Measurements from ENCODE around the gene PAGR1. TPM values are rescaled to one million over a fixed set of nuclear protein-coding genes. Genes with fewer than 3 reads are reported as not detected.

PAGR1 gene
- total RNA-seq, 2 donors from 2014 or later, result 15.2 to 16.3 TPM

DNA sequence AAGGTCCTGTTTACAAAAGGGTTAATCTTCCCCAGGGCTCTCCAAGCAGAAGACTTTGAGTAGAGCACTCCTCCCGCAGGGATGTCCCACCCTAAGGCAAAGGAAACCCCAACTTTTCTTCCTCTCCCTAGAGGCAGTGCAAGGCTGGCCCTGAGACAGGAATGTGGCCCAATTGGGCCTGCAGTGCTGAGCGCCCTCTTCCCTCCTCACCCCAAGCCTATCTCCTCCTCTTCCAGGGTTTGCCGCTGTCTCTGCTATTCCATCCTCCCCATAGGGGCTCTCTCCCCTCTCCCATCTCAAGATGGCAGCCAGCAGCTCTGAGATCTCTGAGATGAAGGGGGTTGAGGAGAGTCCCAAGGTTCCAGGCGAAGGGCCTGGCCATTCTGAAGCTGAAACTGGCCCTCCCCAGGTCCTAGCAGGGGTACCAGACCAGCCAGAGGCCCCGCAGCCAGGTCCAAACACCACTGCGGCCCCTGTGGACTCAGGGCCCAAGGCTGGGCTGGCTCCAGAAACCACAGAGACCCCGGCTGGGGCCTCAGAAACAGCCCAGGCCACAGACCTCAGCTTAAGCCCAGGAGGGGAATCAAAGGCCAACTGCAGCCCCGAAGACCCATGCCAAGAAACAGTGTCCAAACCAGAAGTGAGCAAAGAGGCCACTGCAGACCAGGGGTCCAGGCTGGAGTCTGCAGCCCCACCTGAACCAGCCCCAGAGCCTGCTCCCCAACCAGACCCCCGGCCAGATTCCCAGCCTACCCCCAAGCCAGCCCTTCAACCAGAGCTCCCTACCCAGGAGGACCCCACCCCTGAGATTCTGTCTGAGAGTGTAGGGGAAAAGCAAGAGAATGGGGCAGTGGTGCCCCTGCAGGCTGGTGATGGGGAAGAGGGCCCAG, 3.0 kb upstream of the PAGR1 start:
- H3K36me3 Mint-ChIP-seq (ENCODE audit: low read depth), result peaks cover 4% of the 10 kb centered on the region
- no peak for DNase-seq
- peak overlapping the region; percentile 49 for H3K27ac Mint-ChIP-seq
- peak overlapping the region; percentile 93 for H3K4me3 Mint-ChIP-seq
- no peaks in the 10 kb centered on the region for H3K9me3 ChIP-seq (ENCODE audit: control insufficient read depth, low read length, poor library complexity, severe bottlenecking)
- H3K4me1 Mint-ChIP-seq, result peaks cover 52% of the 10 kb centered on the region
- no peak for ATAC-seq
- H3K27me3 Mint-ChIP-seq, result no peaks in the 10 kb centered on the region

DNA sequence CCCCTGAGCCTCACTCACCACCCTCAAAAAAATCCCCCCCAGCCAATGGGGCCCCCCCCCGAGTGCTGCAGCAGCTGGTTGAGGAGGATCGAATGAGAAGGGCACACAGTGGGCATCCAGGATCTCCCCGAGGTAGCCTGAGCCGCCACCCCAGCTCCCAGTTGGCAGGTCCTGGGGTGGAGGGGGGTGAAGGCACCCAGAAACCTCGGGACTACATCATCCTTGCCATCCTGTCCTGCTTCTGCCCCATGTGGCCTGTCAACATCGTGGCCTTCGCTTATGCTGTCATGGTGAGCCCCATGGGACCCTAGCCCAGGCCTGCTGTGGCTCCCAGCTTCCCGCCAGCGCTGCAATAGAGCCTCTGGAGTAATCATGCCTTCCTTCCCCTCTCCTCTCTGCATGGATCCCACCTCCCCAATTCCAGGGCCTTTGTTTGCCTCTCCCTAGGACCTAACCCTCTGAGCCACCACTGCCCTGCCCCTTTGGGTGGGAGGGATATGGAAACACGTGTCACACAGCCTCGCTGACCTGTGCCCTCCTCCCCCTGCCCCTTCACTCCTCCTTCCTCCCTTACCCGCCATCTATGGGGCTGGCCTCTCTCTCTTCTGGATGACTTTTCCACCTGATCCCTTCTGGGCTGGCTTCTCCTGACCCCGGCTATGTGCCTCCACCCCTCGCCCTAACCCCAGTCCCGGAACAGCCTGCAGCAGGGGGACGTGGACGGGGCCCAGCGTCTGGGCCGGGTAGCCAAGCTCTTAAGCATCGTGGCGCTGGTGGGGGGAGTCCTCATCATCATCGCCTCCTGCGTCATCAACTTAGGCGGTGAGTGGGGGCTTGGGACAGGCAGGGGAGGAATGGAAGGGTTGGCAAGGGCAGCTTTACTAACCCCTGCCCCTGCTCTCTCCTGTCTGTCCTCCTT, 2.0 kb upstream of the PAGR1 start:
- Mint-ChIP-seq H3K27me3 (no peaks in the 10 kb centered on the region), H3K4me3 (peak overlapping the region; percentile 98), H3K4me1 (peaks cover 49% of the 10 kb centered on the region), H3K27ac (peak overlapping the region; percentile 96), H3K36me3 (ENCODE audit: low read depth) (peaks cover 2% of the 10 kb centered on the region)
- H3K9me3 ChIP-seq (ENCODE audit: control insufficient read depth, low read length, poor library complexity, severe bottlenecking), result no peaks in the 10 kb centered on the region
- no peak for ATAC-seq
- no peak for DNase-seq

DNA sequence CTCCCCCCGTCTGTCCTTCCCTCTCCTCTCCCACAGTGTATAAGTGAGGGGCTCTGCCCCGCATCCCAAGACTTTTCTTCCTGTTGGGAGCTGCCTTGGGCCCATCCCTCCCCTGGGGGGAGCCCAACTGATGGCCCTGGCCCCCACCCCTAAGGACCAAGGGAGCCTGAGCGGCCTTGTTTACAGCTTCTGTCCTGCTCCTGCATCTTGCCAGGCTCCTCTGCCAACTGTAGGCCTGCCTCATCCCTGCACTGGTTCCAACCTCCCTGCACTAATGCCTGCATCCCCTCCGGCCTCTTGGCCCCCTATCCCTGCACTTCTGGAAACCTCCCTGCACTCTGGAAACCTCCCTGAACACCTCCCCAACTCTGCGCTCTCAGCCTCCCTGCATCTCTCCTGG, 1.4 kb upstream of the PAGR1 start:
- Mint-ChIP-seq H3K36me3 (ENCODE audit: low read depth) (peaks cover 4% of the 10 kb centered on the region), H3K4me1 (peaks cover 53% of the 10 kb centered on the region)
- DNase-seq, result no peak

DNA sequence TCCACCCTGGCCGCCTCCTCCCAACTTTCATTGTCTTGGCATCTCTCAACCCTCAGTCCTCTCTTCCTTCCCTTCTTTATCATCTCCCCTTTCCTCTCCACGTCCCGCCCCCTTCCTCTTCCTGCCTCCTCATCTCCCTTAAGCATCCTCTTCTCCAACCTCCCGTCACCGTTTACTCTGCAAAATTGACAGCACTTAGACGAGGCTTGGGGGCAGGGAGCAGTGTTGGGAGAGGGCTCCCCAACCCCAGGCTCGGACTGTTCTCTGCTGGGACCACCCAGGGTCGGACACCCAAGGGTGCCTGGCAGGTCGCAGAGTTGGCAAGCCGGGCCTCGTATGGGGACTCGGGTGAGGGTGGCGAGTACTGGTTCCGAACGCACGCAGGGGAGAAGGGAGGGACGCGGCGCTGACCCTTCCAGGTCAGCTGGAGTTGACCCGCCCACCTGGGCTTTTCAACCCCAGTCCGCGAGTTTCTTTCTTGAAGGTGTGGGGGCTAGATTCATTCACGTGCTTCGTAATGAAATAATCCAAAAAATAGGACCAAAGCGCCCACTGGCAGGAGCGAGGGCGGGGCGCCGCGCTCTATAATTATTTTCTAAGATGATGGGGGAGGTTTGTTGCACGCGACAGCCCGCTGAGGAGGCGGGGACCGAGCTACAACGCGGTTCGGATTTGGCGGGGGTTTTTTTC, 775 bp upstream of the PAGR1 start:
- Mint-ChIP-seq H3K4me3 (peak overlapping the region; percentile 98), H3K4me1 (peaks cover 55% of the 10 kb centered on the region), H3K27me3 (no peaks in the 10 kb centered on the region), H3K36me3 (ENCODE audit: low read depth) (peaks cover 4% of the 10 kb centered on the region), H3K27ac (peak overlapping the region; percentile 96)
- no peaks in the 10 kb centered on the region for H3K9me3 ChIP-seq (ENCODE audit: control insufficient read depth, low read length, poor library complexity, severe bottlenecking)
- ATAC-seq (peak; percentile 29), DNase-seq (peak in 1 of 3 donors; percentile 57)

More for the DNA sequence above, 1.4 kb upstream of the PAGR1 start:
- H3K27ac Mint-ChIP-seq, result peak overlapping the region; percentile 96
- H3K4me3 Mint-ChIP-seq, result peak overlapping the region; percentile 98
- H3K9me3 ChIP-seq (ENCODE audit: control insufficient read depth, low read length, poor library complexity, severe bottlenecking), result no peaks in the 10 kb centered on the region
- ATAC-seq, result no peak
- H3K27me3 Mint-ChIP-seq, result no peaks in the 10 kb centered on the region

DNA sequence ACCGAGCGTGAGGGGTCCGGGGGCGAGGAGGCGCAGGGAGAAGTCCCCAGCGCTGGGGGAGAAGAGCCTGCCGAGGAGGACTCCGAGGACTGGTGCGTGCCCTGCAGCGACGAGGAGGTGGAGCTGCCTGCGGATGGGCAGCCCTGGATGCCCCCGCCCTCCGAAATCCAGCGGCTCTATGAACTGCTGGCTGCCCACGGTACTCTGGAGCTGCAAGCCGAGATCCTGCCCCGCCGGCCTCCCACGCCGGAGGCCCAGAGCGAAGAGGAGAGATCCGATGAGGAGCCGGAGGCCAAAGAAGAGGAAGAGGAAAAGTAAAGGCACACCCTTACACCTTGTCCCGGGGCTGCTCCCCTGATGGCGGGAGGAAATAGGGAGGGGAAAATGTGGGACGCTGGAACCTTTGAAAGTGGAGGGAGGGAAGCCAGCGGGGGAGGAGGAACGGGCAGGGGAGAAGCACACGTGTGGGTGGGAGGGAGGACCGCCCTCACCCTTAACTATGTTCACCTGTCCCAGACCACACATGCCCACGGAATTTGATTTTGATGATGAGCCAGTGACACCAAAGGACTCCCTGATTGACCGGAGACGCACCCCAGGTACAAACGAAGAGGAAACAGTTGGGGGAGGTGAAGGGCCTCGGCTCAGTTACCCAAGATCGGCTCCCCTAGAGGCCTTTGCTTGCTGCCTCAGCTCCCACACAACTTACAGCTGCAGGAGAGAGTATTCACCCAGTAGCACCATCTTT, 916 bp downstream of the PAGR1 start:
- Mint-ChIP-seq H3K4me3 (peak overlapping the region; percentile 98), H3K36me3 (ENCODE audit: low read depth) (peaks cover 4% of the 10 kb centered on the region), H3K4me1 (peaks cover 52% of the 10 kb centered on the region), H3K27ac (peak overlapping the region; percentile 96), H3K27me3 (no peaks in the 10 kb centered on the region)
- ATAC-seq (no peak), DNase-seq (peak in 1 of 3 donors; percentile 37)
- no peaks in the 10 kb centered on the region for H3K9me3 ChIP-seq (ENCODE audit: control insufficient read depth, low read length, poor library complexity, severe bottlenecking)

DNA sequence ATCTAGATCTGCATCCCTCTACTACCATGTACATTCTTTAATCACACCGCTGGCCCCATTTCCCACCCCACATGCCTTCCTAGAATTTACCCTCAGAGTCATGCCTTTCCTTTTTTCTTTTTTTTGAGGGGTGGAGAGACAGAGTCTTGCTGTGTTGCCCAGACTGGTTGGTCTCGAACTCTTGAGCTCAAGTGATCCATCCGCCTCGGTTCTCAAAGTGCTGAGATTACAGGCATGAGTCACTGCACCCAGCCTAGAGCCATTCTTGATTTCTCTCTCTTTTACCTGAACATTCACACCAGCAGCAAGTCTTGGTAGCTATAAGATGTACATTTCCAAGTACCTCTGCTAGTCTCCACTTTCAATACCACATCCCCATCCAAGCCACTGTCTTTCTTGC, 2.1 kb downstream of the PAGR1 start:
- Mint-ChIP-seq H3K27ac (peak overlapping the region; percentile 96), H3K27me3 (no peaks in the 10 kb centered on the region), H3K4me1 (peaks cover 57% of the 10 kb centered on the region), H3K4me3 (peak overlapping the region; percentile 96), H3K36me3 (ENCODE audit: low read depth) (peaks cover 4% of the 10 kb centered on the region)
- ATAC-seq (no peak), DNase-seq (no peak)
- H3K9me3 ChIP-seq (ENCODE audit: control insufficient read depth, low read length, poor library complexity, severe bottlenecking), result no peaks in the 10 kb centered on the region

DNA sequence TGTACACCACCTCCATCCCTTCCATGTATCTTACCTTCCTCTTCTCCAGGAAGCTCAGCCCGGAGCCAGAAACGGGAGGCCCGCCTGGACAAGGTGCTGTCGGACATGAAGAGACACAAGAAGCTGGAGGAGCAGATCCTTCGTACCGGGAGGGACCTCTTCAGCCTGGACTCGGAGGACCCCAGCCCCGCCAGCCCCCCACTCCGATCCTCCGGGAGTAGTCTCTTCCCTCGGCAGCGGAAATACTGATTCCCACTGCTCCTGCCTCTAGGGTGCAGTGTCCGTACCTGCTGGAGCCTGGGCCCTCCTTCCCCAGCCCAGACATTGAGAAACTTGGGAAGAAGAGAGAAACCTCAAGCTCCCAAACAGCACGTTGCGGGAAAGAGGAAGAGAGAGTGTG, 3.6 kb downstream of the PAGR1 start:
- DNase-seq, result no peak
- Mint-ChIP-seq H3K4me1 (peaks cover 50% of the 10 kb centered on the region), H3K27ac (peak overlapping the region; percentile 93), H3K4me3 (peak overlapping the region; percentile 96), H3K36me3 (ENCODE audit: low read depth) (peaks cover 4% of the 10 kb centered on the region), H3K27me3 (no peaks in the 10 kb centered on the region)
- no peak for ATAC-seq
- no peaks in the 10 kb centered on the region for H3K9me3 ChIP-seq (ENCODE audit: control insufficient read depth, low read length, poor library complexity, severe bottlenecking)

DNA sequence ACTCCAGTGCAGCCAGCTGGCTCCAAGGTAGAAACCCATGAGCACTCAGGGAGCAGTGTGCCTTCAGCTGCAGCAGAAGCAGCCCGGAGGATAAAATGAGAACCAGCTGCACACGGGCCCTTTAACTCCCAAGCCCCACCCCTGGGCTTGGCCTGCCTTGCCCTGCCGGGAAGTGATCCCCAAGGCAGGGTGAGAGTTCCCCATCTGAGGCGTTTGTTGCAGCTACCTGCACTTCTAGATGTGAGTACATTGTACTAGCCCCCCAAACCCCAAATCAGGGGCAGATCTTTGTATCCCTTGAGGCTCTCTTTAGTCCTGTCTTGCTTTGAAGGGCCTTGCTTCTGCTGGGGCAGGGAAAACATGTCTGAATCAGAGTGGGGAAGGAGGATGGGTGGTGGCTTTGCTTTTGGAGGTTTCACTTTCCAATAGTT, 4.3 kb downstream of the PAGR1 start, which contains the start of gene MVP:
MVP (plus strand) TSS at position 192 of the 431 bp plus-strand sequence. CDS start 10,088 bp downstream, outside the sequence.
- Mint-ChIP-seq H3K36me3 (ENCODE audit: low read depth) (peaks cover 4% of the 10 kb centered on the region), H3K27me3 (no peaks in the 10 kb centered on the region), H3K27ac (peak within 1 kb of the TSS; percentile 93), H3K4me1 (peaks cover 48% of the 10 kb centered on the region), H3K4me3 (peak within 1 kb of the TSS; percentile 96)
- H3K9me3 ChIP-seq (ENCODE audit: control insufficient read depth, low read length, poor library complexity, severe bottlenecking), result no peaks in the 10 kb centered on the region
- DNase-seq, result peak in 1 of 3 donors; percentile 33
- ATAC-seq, result no peak

DNA sequence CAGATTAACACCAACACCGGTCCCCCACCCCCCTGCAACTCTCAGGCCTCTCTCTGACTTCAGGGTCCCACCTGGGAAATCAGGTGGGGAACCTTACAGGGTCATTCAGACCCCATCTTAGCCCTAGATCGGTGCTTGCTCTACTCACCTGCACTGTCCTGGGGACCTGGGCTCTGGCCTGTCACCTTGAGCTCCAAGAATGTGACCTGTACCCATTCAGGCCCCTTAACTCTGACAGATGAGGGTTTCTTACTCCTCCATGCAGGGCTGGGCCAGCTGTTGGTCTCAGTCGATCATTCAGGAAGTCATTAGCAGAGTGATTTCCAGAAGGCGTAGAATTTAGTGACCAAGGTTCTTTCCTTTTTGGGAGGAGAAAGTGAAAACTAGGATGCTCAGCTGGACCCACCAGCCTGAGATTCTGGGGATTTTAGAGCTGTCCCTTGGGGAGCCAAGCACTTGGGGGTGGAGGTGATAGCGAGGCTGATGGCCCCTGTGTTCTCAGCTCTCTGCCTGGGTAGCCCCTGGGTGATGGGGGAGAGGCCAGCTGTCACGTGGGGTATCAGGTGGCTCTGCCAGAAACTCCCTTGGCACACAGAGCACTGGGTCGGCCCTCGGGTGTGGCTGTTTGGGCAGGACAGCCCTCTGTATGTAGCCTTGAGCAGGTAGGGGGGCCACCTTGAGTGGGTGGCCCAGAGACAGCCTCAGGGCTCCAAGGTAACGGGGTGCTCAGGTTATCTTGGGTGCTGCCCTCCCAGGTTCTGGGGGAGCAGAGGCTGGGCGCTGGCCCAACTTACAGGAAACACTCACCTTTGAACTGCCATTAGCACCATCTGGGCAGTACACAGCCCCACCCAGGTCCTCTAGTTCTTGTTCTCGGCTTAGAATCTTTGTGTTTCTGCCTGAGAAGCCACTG, 5.0 kb downstream of the PAGR1 start:
- DNase-seq (peak in 2 of 3 donors; percentile 40 to 42), ATAC-seq (peak; percentile 64)
- no peaks in the 10 kb centered on the region for H3K27me3 Mint-ChIP-seq
- peak overlapping the region; percentile 96 for H3K4me3 Mint-ChIP-seq
- peaks cover 48% of the 10 kb centered on the region for H3K4me1 Mint-ChIP-seq
- H3K9me3 ChIP-seq (ENCODE audit: control insufficient read depth, low read length, poor library complexity, severe bottlenecking), result no peaks in the 10 kb centered on the region
- peaks cover 3% of the 10 kb centered on the region for H3K36me3 Mint-ChIP-seq (ENCODE audit: low read depth)
- peak overlapping the region; percentile 93 for H3K27ac Mint-ChIP-seq

DNA sequence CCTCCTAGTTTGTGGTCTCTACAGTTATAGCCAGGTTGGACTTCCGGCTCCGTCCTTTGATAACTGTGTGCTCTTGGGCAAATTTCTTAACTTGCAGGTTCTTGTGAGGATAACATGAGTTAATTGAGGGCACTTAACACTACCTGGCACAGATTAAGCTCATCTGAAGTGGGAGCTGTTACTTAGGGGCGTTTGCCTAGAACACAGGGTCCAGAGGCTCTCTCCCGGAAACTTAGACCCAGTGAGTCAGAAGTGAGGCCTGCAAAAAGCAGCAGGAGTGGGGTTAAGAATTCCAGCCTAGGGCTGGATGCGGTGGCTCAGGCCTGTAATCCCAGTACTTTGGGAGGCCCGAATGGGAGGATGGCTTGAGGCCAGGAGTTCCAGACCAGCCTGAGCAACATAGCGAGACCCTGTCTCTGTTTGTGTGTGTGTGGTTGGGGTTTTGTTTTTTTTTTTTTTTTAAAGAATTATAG, 5.7 kb downstream of the PAGR1 start:
- Mint-ChIP-seq H3K4me1 (peaks cover 49% of the 10 kb centered on the region), H3K27ac (peak overlapping the region; percentile 93), H3K4me3 (peak overlapping the region; percentile 96), H3K36me3 (ENCODE audit: low read depth) (peaks cover 2% of the 10 kb centered on the region), H3K27me3 (no peaks in the 10 kb centered on the region)
- no peak for DNase-seq
- ATAC-seq, result no peak
- no peaks in the 10 kb centered on the region for H3K9me3 ChIP-seq (ENCODE audit: control insufficient read depth, low read length, poor library complexity, severe bottlenecking)

DNA sequence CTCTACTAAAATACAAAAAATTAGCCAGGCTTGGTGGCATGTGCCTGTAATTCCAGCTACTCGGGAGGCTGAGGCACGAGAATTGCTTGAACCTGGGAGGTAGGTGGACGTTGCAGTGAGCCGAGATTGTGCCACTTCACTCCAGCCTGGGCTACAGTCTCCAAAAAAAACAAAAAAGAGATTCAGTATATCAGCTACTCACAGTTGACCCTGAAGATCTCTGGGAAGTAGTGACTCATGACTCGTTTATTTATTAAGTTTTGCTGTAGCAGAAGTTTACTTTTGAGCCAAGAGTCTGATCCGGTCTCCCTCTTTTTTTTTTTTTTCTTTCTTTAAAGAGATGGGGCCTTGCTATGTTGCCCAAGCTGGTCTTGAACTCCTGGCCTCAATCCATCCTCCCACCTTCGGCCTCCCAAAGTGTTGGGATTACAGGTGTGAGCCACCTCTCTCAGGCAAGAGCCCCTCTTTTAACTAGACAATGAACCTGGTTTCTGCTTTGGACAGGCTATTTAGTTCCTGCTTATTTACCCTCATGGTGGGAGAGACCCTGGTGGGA, 8.7 kb downstream of the PAGR1 start:
- Mint-ChIP-seq H3K27me3 (no peaks in the 10 kb centered on the region), H3K27ac (peak overlapping the region; percentile 93), H3K36me3 (ENCODE audit: low read depth) (no peaks in the 10 kb centered on the region), H3K4me3 (peak overlapping the region; percentile 90), H3K4me1 (peaks cover 46% of the 10 kb centered on the region)
- ATAC-seq (no peak), DNase-seq (no peak)
- no peaks in the 10 kb centered on the region for H3K9me3 ChIP-seq (ENCODE audit: control insufficient read depth, low read length, poor library complexity, severe bottlenecking)

Data from T-helper 17 cell (primary cell).